GM19463 (cell line): ENCODE data around the gene GH2.
A peak's percentile ranks its signal among the peaks of the same experiment; 100 is the strongest.
"Not testable (repeated sequence)": the region's sequence is repeated elsewhere in the genome, so short reads cannot be mapped to it uniquely, and the experiment has no call there.

Experiments used
- ATAC-seq: cut with Tn5 transposase; IDR thresholded peaks from one replicate; pipeline ENCODE4 v1.9.1; 2021; ENCODE audit warnings: mild to moderate bottlenecking, moderate library complexity; ENCODE audit not compliant: unreplicated experiment

Gene GH2

DNA sequence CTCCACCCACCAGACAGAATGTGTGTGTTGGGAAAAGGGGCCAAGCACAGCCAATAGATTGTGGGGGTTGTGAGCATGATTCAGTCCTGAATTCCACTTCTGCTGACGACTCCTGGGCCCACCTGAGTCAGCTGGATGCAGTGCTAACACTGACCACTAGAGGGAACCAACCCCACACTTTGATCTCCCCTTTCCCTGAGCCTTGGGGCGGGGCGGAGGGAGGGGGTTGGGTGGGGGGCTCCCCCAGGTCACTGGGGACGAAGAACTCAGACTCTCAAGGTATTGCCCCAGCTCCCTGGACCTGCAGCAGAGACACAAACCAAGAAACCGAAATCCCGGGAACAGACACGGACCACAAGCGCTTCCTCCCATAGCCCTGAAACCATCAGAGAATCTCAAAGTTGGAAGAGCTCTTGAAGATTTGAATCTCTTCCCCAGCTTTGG lies 29.9 kb upstream of the GH2 start:
- ATAC-seq, result no peak

DNA sequence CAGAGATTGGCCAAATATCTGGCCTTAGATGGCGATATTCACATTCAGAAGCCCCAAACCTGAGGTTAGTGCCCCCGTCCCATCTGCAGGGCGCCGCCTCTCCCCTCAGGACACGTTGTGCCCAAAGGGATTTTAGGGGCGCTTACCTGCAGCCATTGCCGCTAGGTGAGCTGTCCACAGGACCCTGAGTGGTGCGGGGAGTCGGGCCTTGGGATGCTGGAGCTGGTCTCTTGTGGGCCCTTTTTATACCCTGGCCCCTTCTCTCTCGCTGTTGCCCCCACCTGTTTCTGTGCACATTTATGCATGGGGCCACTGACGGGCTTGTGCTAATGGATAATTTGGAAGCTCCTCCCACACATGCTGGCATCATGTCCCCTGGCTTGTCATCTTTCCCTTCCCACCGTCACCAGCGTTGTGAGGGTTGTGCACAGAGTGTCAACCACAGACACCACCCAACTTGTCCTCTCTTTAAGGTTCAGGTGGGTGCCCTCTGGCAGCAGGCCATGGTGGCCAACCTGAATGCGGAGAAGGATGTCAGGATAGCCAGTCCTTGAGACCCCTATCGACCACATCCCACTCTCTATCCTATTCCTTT lies 29.4 kb upstream of the GH2 start, which contains the start of gene CSHL1:
CSHL1 (minus strand) TSS at position 218 of the 595 bp plus-strand sequence; CDS start at position 156, 62 bp downstream.
- no peak for ATAC-seq

DNA sequence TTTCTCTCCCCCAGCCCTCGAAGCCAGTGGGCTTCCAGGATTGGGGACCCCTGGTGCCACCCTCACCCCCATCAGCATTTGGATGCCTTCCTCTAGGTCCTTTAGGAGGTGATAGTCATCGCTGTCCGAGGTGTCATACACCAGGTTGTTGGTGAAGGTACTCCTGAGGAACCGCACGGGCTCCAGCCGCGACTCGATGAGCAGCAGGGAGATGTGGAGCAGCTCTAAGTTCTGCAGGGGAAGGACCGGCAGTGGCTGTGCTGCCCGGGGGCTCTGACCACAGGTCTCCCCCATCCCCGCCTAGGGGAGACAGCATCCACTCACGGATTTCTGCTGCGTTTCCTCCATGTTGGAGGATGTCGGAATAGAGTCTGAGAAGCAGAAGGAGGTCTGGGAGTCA lies 28.4 kb upstream of the GH2 start:
- no peak for ATAC-seq

DNA sequence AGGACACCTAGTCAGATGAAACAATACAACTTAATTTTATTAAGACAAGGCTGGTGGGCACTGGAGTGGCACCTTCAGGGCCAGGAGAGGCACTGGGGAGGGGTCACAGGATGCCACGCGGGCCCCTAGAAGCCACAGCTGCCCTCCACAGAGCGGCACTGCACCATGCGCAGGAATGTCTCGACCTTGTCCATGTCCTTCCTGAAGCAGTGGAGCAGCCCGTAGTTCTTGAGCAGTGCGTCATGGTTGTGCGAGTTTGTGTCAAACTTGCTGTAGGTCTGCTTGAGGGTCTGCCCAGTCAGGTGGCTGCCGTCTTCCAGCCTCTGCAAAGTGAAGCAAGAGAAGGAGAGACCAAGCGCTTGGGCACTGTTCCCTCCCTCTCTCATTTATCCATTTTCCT lies 27.8 kb upstream of the GH2 start:
- ATAC-seq, result not testable (repeated sequence)

DNA sequence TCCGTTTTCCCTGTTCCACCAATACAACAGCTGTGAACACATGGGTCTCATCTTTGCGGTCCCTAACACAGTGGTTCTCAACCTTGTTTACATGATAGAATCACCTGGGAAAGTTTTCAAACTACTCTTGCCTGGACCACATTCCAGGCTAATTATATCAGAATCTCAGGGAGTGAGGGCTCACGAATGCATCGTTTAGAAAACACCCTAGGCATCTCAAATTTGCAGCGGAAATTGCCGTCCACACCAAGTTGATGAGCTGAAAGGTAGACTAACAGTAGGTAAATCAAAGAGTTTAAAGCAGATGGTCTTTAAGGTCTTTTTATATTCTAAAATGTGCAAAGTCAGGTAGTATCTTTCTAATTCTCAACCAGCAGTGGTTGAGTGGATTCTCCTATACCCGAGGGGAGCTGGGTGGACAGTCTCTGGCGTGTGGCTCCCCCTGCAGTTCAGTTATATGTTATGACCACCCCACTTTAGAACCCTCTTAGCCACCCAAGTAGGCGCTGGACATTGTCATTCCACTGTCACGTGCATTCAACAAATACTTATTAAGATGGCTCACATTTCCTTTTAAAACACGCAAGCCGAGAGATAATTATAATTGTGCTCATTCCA lies 25.5 kb upstream of the GH2 start:
- ATAC-seq, result not testable (repeated sequence)

DNA sequence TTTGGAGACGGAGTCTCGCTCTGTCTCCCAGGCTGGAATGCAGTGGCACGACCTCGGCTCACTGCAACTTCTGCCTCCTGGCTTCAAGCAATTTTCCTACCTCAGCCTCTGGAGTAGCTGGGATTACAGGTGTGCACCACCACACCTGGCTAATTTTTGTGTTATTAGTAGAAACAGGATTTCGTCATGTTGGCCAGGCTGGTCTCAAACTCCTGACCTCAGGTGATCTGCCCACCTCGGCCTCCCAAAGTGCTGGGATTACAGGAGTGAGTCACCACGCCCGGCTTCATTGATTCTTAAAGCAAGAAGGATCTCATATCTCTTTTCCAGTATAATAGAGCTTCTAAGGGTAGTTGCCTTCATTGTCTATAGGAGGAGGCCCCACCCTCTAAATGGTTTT lies 23.1 kb upstream of the GH2 start:
- not testable (repeated sequence) for ATAC-seq

DNA sequence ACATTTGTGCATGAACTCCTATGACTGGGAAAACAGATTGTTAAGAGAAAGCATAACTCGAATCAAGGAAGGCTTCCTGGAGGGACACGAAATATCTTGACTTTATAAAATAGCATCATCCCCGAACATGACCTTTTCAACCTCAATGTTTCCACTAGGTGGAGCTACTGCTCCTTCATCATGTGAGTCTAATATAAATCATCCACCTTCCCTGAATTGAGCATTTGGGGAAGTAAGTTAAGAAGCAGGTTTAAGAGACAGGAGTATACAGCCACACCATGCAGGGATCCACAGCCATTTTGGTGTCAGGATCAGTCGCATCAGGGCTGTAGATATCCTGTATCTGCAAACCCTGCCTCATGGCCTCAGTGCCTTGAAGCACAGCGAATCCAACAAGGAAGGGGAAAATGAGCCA lies 22.1 kb upstream of the GH2 start:
- not testable (repeated sequence) for ATAC-seq

DNA sequence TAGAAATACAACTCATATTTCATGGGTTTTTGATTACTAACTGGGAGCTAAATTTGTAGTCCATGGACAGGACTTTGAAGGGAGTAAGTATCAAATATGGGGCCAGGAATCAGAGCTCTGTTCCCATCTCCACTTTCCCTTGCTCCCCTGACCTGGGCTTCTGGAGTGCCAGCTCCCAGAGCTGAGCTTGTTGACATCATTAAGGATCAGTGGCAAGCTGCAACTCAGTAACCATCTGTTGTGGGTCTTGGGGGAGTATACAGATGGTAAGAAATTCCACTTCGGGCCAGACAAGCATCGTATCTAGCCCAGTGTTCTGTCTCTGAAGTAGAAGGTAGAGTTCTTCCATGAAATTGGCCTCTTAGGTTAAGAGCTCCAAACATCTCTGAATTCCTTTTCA lies 20.2 kb upstream of the GH2 start:
- ATAC-seq, result not testable (repeated sequence)

DNA sequence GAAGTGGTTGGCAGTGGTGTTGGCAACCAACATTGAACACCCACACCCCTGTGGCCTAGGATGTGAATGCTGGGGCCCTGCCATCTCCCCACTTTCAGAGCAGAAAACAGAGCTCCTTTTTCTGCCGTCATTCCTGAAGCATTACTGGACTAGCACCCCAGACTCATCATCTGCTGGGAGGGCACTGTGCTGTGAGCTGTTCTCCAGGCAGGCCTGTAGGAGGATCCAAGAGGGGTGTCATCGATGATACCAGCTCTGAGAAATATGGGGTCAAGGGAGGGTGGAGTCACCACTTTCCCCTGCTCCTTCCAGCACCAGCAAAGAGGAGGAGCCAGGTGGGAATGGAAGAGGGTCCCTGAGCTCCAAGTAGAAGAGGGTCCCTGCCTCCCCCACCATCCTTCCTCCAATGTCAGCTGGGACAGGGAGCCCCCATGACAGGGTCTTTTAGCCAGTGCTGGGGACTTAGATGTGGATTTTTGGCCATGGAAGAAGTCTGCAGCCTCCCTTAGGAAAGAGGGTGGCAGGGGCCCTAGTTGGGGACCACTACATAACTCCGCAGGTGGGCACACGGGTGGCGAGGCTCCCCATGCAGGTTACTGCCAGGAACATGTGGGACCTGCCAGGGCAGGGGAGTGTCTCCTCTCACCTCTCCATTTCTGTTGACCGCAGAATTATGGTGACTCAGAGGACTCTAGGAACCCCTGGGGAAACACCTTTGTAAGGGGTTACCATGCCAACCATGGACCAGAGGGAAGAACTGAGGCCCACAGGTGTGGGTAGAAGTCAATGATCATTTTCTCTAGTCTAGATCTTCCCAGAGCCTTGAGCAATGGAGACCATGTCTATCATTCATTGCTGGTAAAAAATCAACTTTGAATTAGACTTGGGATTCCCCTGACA lies 17.4 kb upstream of the GH2 start:
- ATAC-seq, result peak; percentile 60

DNA sequence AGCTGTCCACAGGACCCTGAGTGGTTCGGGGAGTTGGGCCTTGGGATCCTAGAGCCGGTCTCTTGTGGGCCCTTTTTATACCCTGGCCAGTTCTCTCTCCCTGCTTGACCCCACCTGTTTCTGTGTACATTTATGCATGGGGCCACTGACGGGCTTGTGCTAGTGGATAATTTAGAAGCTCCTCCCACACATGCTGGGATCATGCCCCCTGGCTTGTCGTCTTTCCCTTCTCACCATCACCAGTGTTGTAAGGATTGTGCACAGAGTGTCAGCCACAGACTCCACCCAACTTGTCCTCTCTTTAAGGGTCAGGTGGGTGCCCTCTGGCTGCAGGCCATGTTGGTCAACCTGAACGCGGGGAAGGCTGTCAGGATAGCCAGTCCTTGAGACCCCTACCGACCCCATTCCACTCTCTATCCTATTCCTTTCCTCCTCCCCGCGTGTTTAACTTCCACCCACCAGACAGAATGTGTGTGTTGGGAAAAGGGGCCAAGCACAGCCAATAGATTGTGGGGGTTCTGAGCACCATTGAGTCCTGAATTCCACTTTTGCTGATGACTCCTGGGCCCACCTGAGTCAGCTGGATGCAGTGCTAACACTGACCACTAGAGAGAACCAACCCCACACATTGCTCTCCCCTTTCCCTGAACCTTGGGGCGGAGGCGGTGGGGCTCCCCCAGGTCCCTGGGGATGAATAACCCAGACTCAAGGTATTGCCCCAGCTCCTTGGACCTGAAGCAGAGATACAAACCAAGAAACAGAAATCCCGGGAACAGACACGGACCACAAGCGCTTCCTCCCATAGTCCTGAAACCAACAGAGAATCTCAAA lies 15.0 kb upstream of the GH2 start, which contains the start of gene CSH1:
CSH1 (minus strand) TSS at position 51 of the 831 bp plus-strand sequence. CDS start 63 bp downstream, outside the sequence.
- ATAC-seq, result peak; percentile 51

DNA sequence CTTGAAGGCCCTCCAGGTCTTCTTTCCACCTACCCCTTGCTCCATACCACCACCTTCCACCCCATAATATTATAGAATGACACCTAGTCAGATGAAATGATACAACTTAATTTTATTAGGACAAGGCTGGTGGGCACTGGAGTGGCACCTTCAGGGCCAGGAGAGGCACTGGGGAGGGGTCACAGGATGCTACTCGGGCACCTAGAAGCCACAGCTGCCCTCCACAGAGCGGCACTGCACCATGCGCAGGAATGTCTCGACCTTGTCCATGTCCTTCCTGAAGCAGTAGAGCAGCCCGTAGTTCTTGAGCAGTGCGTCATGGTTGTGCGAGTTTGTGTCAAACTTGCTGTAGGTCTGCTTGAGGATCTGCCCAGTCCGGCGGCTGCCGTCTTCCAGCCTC lies 13.1 kb upstream of the GH2 start:
- ATAC-seq, result not testable (repeated sequence)

DNA sequence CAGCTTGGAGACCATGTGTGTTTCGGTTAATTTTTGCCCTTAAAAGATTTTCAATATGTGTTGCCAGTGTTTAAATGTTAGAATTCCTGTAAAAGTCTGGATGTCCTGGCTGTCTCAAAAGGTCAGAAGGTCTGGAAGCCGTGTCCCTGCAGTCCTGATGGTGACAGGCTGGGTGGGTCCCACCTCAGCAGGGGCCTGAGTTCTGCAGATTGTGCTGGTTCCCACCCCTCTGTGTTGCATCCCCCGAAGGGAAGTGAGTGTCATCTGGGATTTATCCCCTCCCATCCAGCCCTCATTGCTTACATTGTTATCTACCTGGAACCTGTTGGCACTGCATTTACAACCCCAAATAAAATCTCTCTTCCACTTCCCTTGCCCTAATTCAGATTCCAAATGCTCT lies 12.3 kb upstream of the GH2 start:
- ATAC-seq, result not testable (repeated sequence)

DNA sequence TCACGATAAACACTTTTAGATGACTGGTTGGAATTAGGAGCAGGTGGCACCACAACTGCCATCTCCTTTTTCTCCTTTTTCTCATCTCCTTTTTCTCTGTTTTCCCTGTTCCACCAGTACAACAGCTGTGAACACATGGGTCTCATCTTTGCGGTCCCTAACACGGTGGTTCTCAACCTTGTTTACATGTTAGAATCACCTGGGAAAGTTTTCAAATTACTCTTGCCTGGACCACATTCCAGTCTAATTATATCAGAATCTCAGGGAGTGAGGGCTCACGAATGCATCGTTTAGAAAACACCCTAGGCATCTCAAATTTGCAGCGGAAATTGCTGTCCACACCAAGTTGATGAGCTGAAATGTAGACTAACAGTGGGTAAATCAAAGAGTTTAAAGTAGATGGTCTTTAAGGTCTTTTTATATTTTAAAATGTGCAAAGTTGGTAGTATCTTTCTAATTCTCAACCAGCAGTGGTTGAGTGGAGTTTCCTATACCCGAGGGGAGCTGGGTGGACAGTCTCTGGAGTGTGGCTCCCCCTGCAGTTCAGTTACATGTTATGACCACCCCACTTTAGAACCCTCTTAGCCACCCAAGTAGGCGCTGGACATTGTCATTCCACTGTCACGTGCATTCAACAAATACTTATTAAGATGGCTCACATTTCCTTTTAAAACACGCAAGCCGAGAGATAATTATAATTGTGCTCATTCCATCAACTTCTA lies 10.7 kb upstream of the GH2 start:
- not testable (repeated sequence) for ATAC-seq

DNA sequence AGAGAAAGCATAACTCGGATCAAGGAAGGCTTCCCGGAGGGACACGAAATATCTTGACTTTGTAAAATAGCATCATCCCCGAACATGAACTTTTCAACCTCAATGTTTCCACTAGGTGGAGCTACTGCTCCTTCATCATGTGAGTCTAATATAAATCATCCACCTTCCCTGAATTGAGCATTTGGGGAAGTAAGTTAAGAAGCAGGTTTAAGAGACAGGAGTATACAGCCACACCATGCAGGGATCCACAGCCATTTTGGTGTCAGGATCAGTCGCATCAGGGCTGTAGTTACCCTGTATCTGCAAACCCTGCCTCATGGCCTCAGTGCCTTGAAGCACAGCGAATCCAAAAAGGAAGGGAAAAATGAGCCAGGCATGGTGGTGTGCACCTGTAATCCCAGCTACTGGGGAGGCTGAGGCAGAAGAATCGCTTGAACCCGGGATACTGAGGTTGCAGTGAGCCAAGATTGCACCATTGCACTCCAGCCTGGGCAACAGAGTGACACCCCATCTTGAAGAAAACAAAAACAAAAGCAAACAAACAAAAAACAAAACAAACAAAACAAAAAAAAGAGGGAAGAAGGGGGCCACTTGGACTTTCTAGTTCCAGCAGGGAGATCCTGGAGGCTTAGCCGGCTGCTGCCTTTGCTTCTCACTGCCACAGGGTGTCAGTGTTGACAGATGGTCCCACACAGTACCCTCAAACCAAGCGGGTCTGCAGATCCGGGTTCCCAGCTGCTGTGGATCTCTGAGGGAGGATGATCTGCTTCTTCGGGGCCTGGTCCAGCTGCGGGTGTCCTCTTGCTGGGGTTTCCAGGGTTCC lies 7.5 kb upstream of the GH2 start:
- not testable (repeated sequence) for ATAC-seq

DNA sequence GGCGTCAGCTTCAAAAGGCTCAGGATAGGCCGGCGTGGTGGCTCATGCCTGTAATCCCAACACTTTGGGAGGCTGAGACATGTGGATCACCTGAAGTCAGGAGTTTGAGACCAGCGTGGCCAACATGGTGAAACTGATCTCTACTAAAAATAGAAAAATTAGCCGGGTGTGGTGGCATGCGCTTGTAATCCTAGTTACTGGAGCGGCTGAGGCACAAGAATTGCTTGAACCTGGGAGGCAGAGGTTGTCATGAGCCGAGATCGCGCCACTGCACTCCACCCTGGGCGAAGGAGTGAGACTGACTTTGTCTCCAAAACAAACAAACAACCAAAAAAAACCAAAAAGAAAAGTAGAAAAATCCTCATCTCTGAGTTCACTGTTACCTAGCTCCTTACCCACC lies 3.4 kb upstream of the GH2 start:
- not testable (repeated sequence) for ATAC-seq

DNA sequence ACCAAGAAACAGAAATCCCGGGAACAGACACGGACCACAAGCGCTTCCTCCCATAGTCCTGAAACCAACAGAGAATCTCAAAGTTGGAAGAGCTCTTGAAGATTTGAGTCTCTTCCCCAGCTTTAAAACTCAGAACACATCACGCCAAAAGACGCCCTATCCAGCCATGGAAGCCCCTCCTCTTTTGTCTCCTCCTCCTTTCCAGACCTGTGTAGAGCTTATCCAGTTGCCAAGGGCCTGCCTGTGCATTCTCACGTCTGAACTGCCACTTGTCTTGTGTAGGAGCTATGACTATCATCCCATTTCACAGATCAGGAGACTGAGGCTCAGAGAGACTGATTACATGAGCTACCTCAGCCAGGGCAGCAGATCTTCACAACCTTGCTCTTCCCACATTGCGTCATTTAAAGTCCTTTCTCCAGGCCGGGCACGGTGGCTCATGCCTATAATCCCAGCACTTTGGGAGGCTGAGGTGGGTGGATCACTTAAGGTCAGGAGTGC lies 932 bp upstream of the GH2 start:
- not testable (repeated sequence) for ATAC-seq

DNA sequence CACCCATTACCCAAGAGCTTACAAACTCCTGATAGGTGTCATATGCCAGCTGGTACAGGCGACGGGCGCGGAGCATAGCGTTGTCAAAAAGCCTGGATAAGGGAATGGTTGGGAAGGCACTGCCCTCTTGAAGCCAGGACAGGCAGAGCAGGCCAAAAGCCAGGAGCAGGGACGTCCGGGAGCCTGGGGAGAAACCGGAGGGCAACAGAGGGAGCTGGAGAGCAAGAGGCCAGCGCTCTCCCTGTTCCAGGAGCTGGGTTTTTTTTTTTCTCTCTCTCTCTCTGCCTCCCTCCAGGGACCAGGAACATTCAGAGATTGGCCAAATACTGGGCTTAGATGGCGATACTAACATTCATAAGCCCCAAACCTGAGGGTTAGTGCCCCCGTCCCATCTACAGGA lies 407 bp downstream of the GH2 start:
- not testable (repeated sequence) for ATAC-seq

DNA sequence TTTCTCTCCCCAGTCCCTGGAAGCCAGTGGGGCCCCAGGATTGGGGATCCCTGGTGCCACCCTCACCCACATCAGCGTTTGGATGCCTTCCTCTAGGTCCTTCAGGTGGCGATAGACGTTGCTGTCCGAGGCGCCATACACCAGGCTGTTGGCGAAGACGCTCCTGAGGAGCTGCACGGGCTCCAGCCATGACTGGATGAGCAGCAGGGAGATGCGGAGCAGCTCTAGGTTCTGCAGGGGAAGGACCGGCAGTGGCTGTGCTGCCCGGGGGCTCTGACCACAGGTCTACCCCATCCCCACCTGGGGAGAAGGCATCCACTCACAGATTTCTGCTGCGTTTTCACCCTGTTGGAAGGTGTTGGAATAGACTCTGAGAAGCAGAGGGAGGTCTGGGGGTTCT lies 1.0 kb downstream of the GH2 start:
- no peak for ATAC-seq

DNA sequence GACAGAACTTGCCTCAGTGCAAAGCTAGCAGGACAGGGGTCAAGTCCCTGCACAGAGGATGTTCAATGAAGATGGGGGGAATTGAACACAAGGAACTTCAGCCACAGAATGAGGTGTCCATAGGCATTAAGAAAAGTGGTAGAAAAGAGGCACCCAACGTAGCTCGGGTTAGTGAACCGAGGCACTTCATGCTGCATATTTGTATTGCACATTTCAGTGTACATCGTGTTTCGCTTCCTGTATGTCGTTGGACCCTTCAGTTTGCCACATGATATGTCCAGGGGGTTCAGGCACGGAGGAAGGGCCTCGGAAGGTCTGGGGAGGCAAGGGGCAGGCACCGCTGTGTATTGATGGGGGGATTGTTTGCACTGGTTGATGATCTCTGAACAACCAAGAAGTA lies 3.3 kb downstream of the GH2 start:
- ATAC-seq, result not testable (repeated sequence)
